K562 (cell line): Measurements from ENCODE around the gene GPR32. TPM values are rescaled to one million over a fixed set of nuclear protein-coding genes. Genes with fewer than 3 reads are reported as not detected.
A peak's percentile ranks its signal among the peaks of the same experiment; 100 is the strongest.

ENCODE experiments used
- ARNT ChIP-seq, 2 experiments: fragments of 450-650 bp; IDR thresholded peaks; 2 replicates each; pipeline ENCODE4 v1.6.1; 2016; ENCODE audit warnings: mild to moderate bottlenecking in 1 of 2
- CHD7 ChIP-seq: fragments of 200-600 bp; sonication (generic); IDR thresholded peaks from one replicate; pipeline ENCODE4 v1.6.1; 2012; ENCODE audit warnings: mild to moderate bottlenecking, low read depth, low read length, inconsistent platforms
- EP400 ChIP-seq: fragments of 450-650 bp; IDR thresholded peaks from 2 replicates; pipeline ENCODE4 v1.6.1; 2017; ENCODE audit warnings: antibody characterized with exemption, mild to moderate bottlenecking, moderate library complexity
- FOXA3 ChIP-seq, 2 experiments: fragments of 450-650 bp in 1 of 2; sonication (generic) in 1 of 2; formaldehyde crosslinking; IDR thresholded peaks in 1 of 2; conservative IDR thresholded peaks in 1 of 2; 2 replicates each; pipeline versions ENCODE4 v1.4.0 to v1.8.0; 2020 to 2022; ENCODE audit warnings: mild to moderate bottlenecking in 2 of 2, missing genetic modification reagents in 1 of 2
- FOXK2 ChIP-seq, 2 experiments: fragments of 450-650 bp; IDR thresholded peaks in 1 of 2; conservative IDR thresholded peaks in 1 of 2; 2 replicates each; pipeline ENCODE4 v1.6.1; 2016; ENCODE audit warnings: low read depth in 2 of 2, mild to moderate bottlenecking in 1 of 2
- FUS ChIP-seq: fragments of 200-400 bp; formaldehyde crosslinking; optimal IDR thresholded peaks from 2 replicates; pipeline ENCODE3; 2017; ENCODE audit warnings: low read depth, low read length
- SAFB ChIP-seq: fragments of 200-400 bp; formaldehyde crosslinking; IDR thresholded peaks from 2 replicates; pipeline ENCODE4 v1.6.1; 2017; ENCODE audit warnings: low read depth, low read length, borderline replicate concordance
- TEAD2 ChIP-seq: fragments of 450-650 bp; IDR thresholded peaks from 2 replicates; pipeline ENCODE4 v1.6.1; 2016; ENCODE audit warnings: missing genetic modification characterization, control low read depth, missing compliant biosample characterization
- ZBTB43 ChIP-seq: sonication (generic); formaldehyde crosslinking; IDR thresholded peaks from 2 replicates; pipeline ENCODE4 v1.8.0; 2023; ENCODE audit warnings: mild to moderate bottlenecking, missing genetic modification reagents
- ZNF57 ChIP-seq: fragments of 450-650 bp; formaldehyde crosslinking; IDR thresholded peaks from 2 replicates; pipeline ENCODE4 v1.4.0; 2020; ENCODE audit warnings: mild to moderate bottlenecking, moderate library complexity
- polyA plus RNA-seq, 8 experiments: library from polyadenylated mRNA; depleted of rRNA in 4 of 8; stranded (reverse) in 5 of 8; unstranded in 3 of 8; fragments of >200 nt; fragmentation: Nextera tagmentation in 2 of 8; fragmentation: Illumina TruSeq in 1 of 8; extraction: Ambion mirVana in 2 of 8; extraction: Trizol in 1 of 8; gene quantifications; 2 replicates each; pipeline versions ENCODE4 v1.2.1 to v1.2.3, GENCODE V29; 2011 to 2014; ENCODE audit warnings: inconsistent platforms in 1 of 8, missing spikeins in 1 of 8
- total RNA-seq, 7 experiments: library from RNA; depleted of rRNA in 6 of 7; stranded (reverse); fragments of >200 nt in 6 of 7; fragmentation: Illumina TruSeq in 2 of 7; extraction: Trizol in 2 of 7; gene quantifications; 2 replicates each; pipeline versions ENCODE4 v1.2.1 to v1.2.3, GENCODE V29; 2011 to 2021; ENCODE audit warnings: low replicate concordance in 1 of 7

GPR32 gene
- total and polyA plus RNA-seq, 9 of the 15 experiments (the other 6 are each of a cell fraction or from before 2014, with no cell fraction given) = not detected

GRCh38 chr19:50725218-50725910 is 44.9 kb upstream of the GPR32 start (continued):
- TF ChIP-seq CHD7 = no peak
- 0 out of 4 replicates have a peak, but pooled peaks of 1 of the 2 experiments have one; percentile 22 for TF ChIP-seq FOXA3 (CRISPR knock-in tag; conservative IDR thresholded peaks at IDR 0.05 in 1 of 2, IDR thresholded peaks at IDR 0.05 in 1 of 2)
- TF ChIP-seq SAFB = peak; percentile 39; the same call in 1 of the 2 replicates
- no peak for TF ChIP-seq ZBTB43 (CRISPR knock-in tag)
- TF ChIP-seq FUS = no peak
- peak; percentile 65; the same call in 1 of the 2 replicates for TF ChIP-seq EP400
- no peak; a peak in 1 of 4 replicates for TF ChIP-seq FOXK2 (conservative IDR thresholded peaks at IDR 0.05 in 1 of 2, IDR thresholded peaks at IDR 0.05 in 1 of 2; ENCODE audit: low read depth in 2 of 2)
- TF ChIP-seq ZNF57 = no peak
- TF ChIP-seq TEAD2 (tag) = no peak
- no peak for TF ChIP-seq ARNT (IDR thresholded peaks at IDR 0.05)
